OCI-LY3 (cell line): Measurements from ENCODE around the gene FFAR3.

Experiments
- H2AFZ ChIP-seq: fragments of 200-600, 300-600 bp; shearing (Covaris generic); 2 replicates; pipeline ENCODE4 v1.6.0; 2014; ENCODE audit warnings: antibody characterized with exemption, low read depth, low read length
- H3K27ac ChIP-seq: fragments of 200-600, 300-600 bp; sonication (generic); 2 replicates; pipeline ENCODE4 v1.5.1; 2014; ENCODE audit warnings: mild to moderate bottlenecking, low read length, moderate library complexity, mixed read lengths
- H3K27me3 ChIP-seq: fragments of 200-600, 300-600 bp; sonication (generic); 2 replicates; pipeline ENCODE4 v1.6.1; 2014; ENCODE audit warnings: low read depth, low read length, mixed read lengths
- H3K36me3 ChIP-seq: fragments of 200-600, 300-600 bp; sonication (generic); replicated peaks from 2 replicates; pipeline ENCODE3; 2014; ENCODE audit warnings: low read depth, low read length, mixed read lengths
- H3K4me1 ChIP-seq: fragments of 300-600, 200-600 bp; sonication (generic); 2 replicates; pipeline ENCODE4 v1.6.1; 2014; ENCODE audit warnings: low read length, mixed read lengths
- H3K4me2 ChIP-seq: fragments of 200-600, 300-600 bp; sonication (generic); 2 replicates; pipeline ENCODE4 v1.6.1; 2014; ENCODE audit warnings: low read length, mixed read lengths
- H3K4me3 ChIP-seq: fragments of 300-600, 200-600 bp; sonication (generic); 2 replicates; pipeline ENCODE4 v1.5.1; 2014; ENCODE audit warnings: antibody characterized with exemption, mild to moderate bottlenecking, low read length, moderate library complexity
- H3K79me2 ChIP-seq: fragments of 300-600, 200-600 bp; shearing (Covaris generic); 2 replicates; pipeline ENCODE4 v1.6.1; 2014; ENCODE audit warnings: mild to moderate bottlenecking, low read length, mixed read lengths
- H3K9ac ChIP-seq: fragments of 300-600, 200-600 bp; shearing (Covaris generic); 2 replicates; pipeline ENCODE4 v1.6.0; 2014; ENCODE audit warnings: mild to moderate bottlenecking, low read length, moderate library complexity
- H3K9me3 ChIP-seq: fragments of 200-600, 300-600 bp; shearing (Covaris generic); 2 replicates; pipeline ENCODE4 v1.6.1; 2014; ENCODE audit warnings: low read length, mixed read lengths; ENCODE audit not compliant: insufficient read depth
- H4K20me1 ChIP-seq: fragments of 200-600, 300-600 bp; sonication (generic); 2 replicates; pipeline ENCODE4 v1.6.1; 2016; ENCODE audit warnings: low read length, mixed read lengths; ENCODE audit not compliant: insufficient read depth
- CTCF ChIP-seq: fragments of 200-600, 300-600 bp; sonication (generic); IDR thresholded peaks from 2 replicates; pipeline ENCODE4 v1.5.1; 2014; ENCODE audit warnings: antibody characterized with exemption, low read length, low read depth
- EZH2phosphoT487 ChIP-seq: fragments of 200-600 bp; shearing (Covaris generic); IDR thresholded peaks from 2 replicates; pipeline ENCODE4 v1.6.1; 2018; ENCODE audit warnings: antibody characterized with exemption, mixed run types, low read depth

Gene FFAR3

GRCh38 chr19:35336166-35336955, 21.9 kb upstream of the FFAR3 start:
- TF ChIP-seq CTCF, result no peak
- TF ChIP-seq EZH2phosphoT487, result no peak
- Histone ChIP-seq H4K20me1 (peaks cover 24% of the 10 kb centered on the region), H3K9ac (no peak overlapping the region), H2AFZ (no peak overlapping the region), H3K4me2 (no peak overlapping the region), H3K27ac (no peak overlapping the region), H3K36me3 (peaks cover 81% of the 10 kb centered on the region), H3K4me3 (no peak overlapping the region), H3K9me3 (0 out of 2 replicates have a peak, but pooled peaks cover under 1% of the 10 kb centered on the region), H3K27me3 (no peaks in the 10 kb centered on the region), H3K79me2 (peaks cover 46% of the 10 kb centered on the region), H3K4me1 (peaks cover 60% of the 10 kb centered on the region)

- Histone ChIP-seq H3K79me2 (peaks cover 37% of the 10 kb centered on the region), H3K27me3 (no peaks in the 10 kb centered on the region), H3K4me1 (peaks cover 50% of the 10 kb centered on the region), H3K9ac (no peak overlapping the region), H3K4me3 (no peak overlapping the region), H3K4me2 (no peak overlapping the region), H3K9me3 (no peaks in the 10 kb centered on the region), H2AFZ (no peak overlapping the region), H3K27ac (peak overlapping the region; percentile 22; the same call in 1 of the 2 replicates), H4K20me1 (peaks cover 20% of the 10 kb centered on the region), H3K36me3 (peaks cover 78% of the 10 kb centered on the region)
- TF ChIP-seq EZH2phosphoT487 (no peak), CTCF (no peak)
Measured at GRCh38 chr19:35337097-35337983, 20.9 kb upstream of the FFAR3 start.

GRCh38 chr19:35337984-35338296, 20.3 kb upstream of the FFAR3 start:
- Histone ChIP-seq H3K36me3 (peaks cover 74% of the 10 kb centered on the region), H3K4me3 (no peak overlapping the region), H3K4me1 (peaks cover 44% of the 10 kb centered on the region), H3K79me2 (peaks cover 31% of the 10 kb centered on the region), H3K4me2 (no peak overlapping the region), H3K27me3 (no peaks in the 10 kb centered on the region), H3K9me3 (no peaks in the 10 kb centered on the region), H3K9ac (no peak overlapping the region), H4K20me1 (peaks cover 15% of the 10 kb centered on the region), H2AFZ (no peak overlapping the region), H3K27ac (no peak overlapping the region)
- TF ChIP-seq EZH2phosphoT487 (no peak), CTCF (no peak)

GRCh38 chr19:35340431-35340830, 17.8 kb upstream of the FFAR3 start:
- H3K4me3 ChIP-seq, result no peak overlapping the region
- peaks cover 14% of the 10 kb centered on the region for H3K79me2 ChIP-seq
- no peak overlapping the region for H3K4me2 ChIP-seq
- no peak overlapping the region for H3K9ac ChIP-seq
- 0 out of 2 replicates have a peak, but pooled peaks cover 4% of the 10 kb centered on the region for H4K20me1 ChIP-seq
- TF ChIP-seq EZH2phosphoT487, result no peak
- no peak for TF ChIP-seq CTCF
- no peaks in the 10 kb centered on the region for H3K9me3 ChIP-seq
- peaks cover 75% of the 10 kb centered on the region for H3K36me3 ChIP-seq
- H3K27me3 ChIP-seq, result no peaks in the 10 kb centered on the region
- peaks cover 23% of the 10 kb centered on the region for H3K4me1 ChIP-seq
- no peak overlapping the region for H3K27ac ChIP-seq
- H2AFZ ChIP-seq, result no peak overlapping the region
